Thymus (tissue), 11 donors: ENCODE data around the gene CDK14. TPM values are rescaled to one million over a fixed set of nuclear protein-coding genes. Genes with fewer than 3 reads are reported as not detected.

ENCODE experiments used
- DNase-seq, 9 donors: peaks; one replicate each; pipeline ENCODE4 v3.0.0-alpha.2; 2013; ENCODE audit warnings: low spot score in 9 of 9, low read depth in 6 of 9, missing footprints in 1 of 9
- H3K27ac ChIP-seq, 2 donors: one replicate each; pipeline ENCODE4 v1.5.1; 2013; ENCODE audit warnings: control low read depth in 1 of 2, low read depth in 1 of 2, low read length in 1 of 2, mild to moderate bottlenecking in 1 of 2, moderate library complexity in 1 of 2
- H3K27me3 ChIP-seq, 2 donors: one replicate each; pipeline ENCODE4 v1.5.1; 2013; ENCODE audit warnings: low read length in 1 of 2; ENCODE audit not compliant: control insufficient read depth in 2 of 2, insufficient read depth in 1 of 2
- H3K36me3 ChIP-seq, 2 donors: one replicate each; pipeline ENCODE4 v1.5.1; 2013; ENCODE audit warnings: low read length in 1 of 2, mild to moderate bottlenecking in 1 of 2, moderate library complexity in 1 of 2; ENCODE audit not compliant: control insufficient read depth in 2 of 2, insufficient read depth in 2 of 2
- H3K4me1 ChIP-seq, 2 donors: one replicate each; pipeline ENCODE4 v1.5.1; 2013; ENCODE audit warnings: low read length in 2 of 2; ENCODE audit not compliant: control insufficient read depth in 2 of 2, insufficient read depth in 2 of 2
- H3K4me3 ChIP-seq, 2 donors: one replicate each; pipeline ENCODE4 v1.5.1; 2013; ENCODE audit warnings: low read length in 2 of 2, control low read depth in 1 of 2, mild to moderate bottlenecking in 1 of 2
- H3K9me3 ChIP-seq, 2 donors: one replicate each; pipeline ENCODE4 v1.5.1; 2013; ENCODE audit warnings: low read length in 1 of 2, mild to moderate bottlenecking in 1 of 2; ENCODE audit not compliant: control insufficient read depth in 2 of 2, insufficient read depth in 1 of 2
- WGBS: extraction: QIAGEN DNeasy Blood & Tissue Kit; methylation state at CpG from one replicate; pipeline ENCODE4 v1.1.7; 2013; 5-methylcytosine and 5-hydroxymethylcytosine counted together
- polyA plus RNA-seq: library from polyadenylated mRNA; stranded (reverse); fragments of 200-250 nt; gene quantifications from one replicate; pipeline ENCODE4 v1.2.3, GENCODE V29; 2013
- total RNA-seq: library from RNA; stranded (reverse); fragments of 120-200 nt; gene quantifications from one replicate; pipeline ENCODE4 v1.2.4, GENCODE V29; 2013
- donor health status: healthy.

CDK14 gene
- total and polyA plus RNA-seq, 2 donors, result 7.6 to 9.0 TPM

DNA sequence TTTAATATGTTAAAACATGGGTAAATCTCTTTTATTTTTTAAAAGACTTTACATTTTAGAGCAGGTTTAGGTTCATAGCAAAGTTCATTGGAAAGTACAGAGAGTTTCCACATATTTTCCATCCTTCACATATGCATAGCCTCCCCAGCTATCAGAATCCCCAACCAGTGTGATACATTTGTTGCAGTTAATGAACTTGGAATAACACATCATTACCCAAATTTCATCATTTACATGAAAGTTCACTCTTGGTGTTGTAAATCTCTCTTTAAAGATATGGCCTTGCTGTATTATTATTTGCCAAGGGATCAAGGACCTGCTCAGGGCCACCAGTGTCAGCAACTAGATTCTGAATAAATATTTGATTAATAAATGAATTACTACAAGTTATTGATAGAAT, 263.4 kb downstream of the CDK14 start:
- H3K9me3 ChIP-seq, result no peaks in the 10 kb centered on the region
- no peak overlapping the region for H3K4me3 ChIP-seq
- H3K36me3 ChIP-seq, result no peaks in the 10 kb centered on the region
- no peak for DNase-seq
- H3K4me1 ChIP-seq, result no peaks in the 10 kb centered on the region
- no peak overlapping the region for H3K27ac ChIP-seq
- no peaks in the 10 kb centered on the region for H3K27me3 ChIP-seq

DNA sequence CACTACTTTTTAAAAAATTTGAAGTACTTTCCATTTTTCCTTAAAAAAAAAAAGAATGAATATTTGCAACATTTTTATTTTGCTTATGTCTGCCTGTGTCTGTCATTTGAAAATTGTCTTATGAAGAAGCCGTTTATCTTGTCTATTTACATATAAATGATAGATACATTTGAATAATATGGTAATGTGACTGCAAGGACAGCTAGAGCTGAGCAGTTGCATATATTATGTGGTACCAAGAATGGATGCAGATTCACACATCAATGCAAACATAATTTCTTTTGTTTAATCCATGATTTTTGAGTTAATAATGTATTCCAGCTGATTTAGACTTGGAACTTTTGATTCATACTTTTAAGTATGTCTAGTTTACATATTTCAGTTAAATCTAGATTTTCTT, 268.0 kb downstream of the CDK14 start:
- no peaks in the 10 kb centered on the region for H3K36me3 ChIP-seq
- no peak overlapping the region for H3K27ac ChIP-seq
- no peaks in the 10 kb centered on the region for H3K9me3 ChIP-seq
- no peak overlapping the region for H3K4me3 ChIP-seq
- H3K27me3 ChIP-seq, result no peaks in the 10 kb centered on the region
- H3K4me1 ChIP-seq, result no peaks in the 10 kb centered on the region
- no peak for DNase-seq
- WGBS, result 94% methylated on average over 1 of the region's 1 CpG

DNA sequence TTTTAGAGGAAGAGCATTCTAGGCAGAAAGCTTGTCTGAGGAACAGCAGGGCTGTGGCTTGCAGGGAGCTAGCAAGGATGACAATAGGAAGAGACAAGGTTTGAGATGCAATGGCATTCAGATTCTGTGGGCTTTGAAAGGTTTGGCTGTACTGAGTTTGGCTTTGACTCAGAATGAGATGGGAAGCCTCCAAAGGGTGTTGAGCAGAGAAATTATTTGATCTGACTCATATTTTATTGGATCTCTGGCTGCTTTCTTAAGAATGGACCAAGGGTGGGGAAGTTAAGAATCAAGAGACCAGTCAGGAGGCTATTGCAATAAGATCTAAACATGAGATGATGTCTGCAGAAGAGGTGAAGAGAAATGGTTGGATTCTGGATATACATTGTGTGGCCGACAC, 273.2 kb downstream of the CDK14 start:
- DNase-seq, result no peak
- 96% methylated on average over 1 of the region's 1 CpG for WGBS

DNA sequence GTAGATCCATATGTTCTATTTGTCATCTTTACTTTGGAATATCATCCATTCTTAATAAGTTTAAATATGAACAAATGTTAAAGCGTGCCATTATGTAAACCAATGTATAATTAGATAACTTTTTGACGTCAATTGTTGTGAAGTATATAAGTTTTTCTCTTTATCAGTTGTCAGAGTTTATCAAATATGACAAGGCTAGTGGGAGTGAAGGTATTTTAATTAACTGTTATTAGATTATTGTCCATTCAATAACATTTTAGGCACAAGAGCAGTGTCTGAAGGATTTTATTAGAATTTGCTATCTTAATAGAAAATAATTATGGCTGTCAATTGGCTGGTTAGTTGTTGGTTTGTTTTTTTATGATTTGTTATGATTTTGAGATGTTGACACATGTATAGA, 280.6 kb downstream of the CDK14 start:
- DNase-seq, result no peak
- WGBS, result 93% methylated on average over 2 of the region's 2 CpGs
- Histone ChIP-seq H3K4me1 (no peaks in the 10 kb centered on the region), H3K27me3 (no peaks in the 10 kb centered on the region), H3K4me3 (no peak overlapping the region), H3K27ac (no peak overlapping the region), H3K36me3 (no peaks in the 10 kb centered on the region), H3K9me3 (peaks cover 0 to 8% of the 10 kb centered on the region in 2 donors)

More for the DNA sequence above, 273.2 kb downstream of the CDK14 start:
- Histone ChIP-seq H3K36me3 (no peaks in the 10 kb centered on the region), H3K4me1 (no peaks in the 10 kb centered on the region), H3K9me3 (no peaks in the 10 kb centered on the region), H3K27ac (no peak overlapping the region), H3K27me3 (no peaks in the 10 kb centered on the region), H3K4me3 (no peak overlapping the region)

DNA sequence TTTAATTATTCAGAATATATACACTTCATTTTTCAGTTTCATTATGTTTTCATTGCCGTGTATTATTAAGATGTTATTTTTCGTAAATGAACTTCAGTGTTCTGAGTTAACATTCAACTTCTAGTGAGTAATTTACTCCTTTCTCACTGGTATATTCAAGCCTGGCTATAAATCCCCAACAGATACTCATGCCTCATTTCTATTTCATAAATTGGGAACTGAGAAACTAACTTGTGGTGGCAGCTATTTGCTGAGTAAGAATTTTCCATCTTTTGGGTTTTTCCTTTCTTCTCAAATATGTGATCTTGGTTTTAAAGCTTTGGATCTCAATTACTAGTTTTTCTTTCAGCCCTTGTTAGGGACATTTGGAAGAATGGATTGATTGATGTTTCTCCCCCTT, 281.1 kb downstream of the CDK14 start:
- Histone ChIP-seq H3K4me1 (no peaks in the 10 kb centered on the region), H3K9me3 (peaks cover 0 to 8% of the 10 kb centered on the region in 2 donors), H3K36me3 (no peaks in the 10 kb centered on the region), H3K4me3 (no peak overlapping the region), H3K27me3 (no peaks in the 10 kb centered on the region), H3K27ac (no peak overlapping the region)
- WGBS, result 46% methylated on average over 2 of the region's 2 CpGs
- DNase-seq, result no peak

DNA sequence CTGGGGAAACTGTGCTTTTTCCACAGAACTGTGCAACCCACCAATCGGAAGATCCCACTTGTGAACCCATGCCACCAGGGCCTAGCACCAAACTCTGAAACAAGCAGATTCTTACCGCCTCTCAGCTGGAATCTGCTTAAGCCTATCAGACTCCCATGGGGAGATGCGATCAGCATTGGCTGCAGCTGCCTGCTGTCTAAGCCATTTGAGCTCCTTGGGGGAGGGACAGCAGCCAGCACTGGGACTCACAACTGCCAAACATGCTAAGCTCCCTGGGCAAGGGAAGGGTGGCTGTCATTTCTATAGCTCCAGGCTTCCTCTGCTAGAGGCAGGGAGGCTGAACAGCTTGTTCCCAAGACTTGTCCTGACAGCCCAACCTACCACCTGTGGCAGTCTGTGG, 283.8 kb downstream of the CDK14 start:
- no peaks in the 10 kb centered on the region for H3K27me3 ChIP-seq
- no peaks in the 10 kb centered on the region for H3K4me1 ChIP-seq
- peaks cover 0 to 8% of the 10 kb centered on the region in 2 donors for H3K9me3 ChIP-seq
- no peak for DNase-seq
- no peak overlapping the region for H3K4me3 ChIP-seq
- 96% methylated on average over 3 of the region's 3 CpGs for WGBS
- no peak overlapping the region for H3K27ac ChIP-seq
- no peaks in the 10 kb centered on the region for H3K36me3 ChIP-seq

DNA sequence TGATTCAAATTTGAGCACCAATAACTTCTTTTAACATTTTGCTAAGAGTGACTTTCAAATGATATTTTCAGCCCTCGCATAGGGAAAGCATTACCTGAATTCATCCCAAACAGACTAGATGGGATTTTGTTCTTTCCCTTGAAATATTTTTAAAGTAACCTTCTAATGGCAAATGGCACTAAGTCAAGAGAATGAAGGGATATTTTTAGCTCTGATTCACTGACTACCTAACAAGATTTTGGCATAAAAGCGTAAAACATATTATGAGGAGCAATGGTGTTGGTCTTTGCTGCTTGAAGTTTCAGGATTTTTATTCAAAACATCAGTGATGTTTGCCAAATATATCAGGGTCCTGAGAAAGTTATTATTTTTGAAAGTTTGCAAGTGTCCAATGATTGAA, 290.3 kb downstream of the CDK14 start:
- Histone ChIP-seq H3K27me3 (no peaks in the 10 kb centered on the region), H3K4me3 (no peak overlapping the region), H3K27ac (no peak overlapping the region), H3K36me3 (no peaks in the 10 kb centered on the region), H3K4me1 (no peaks in the 10 kb centered on the region), H3K9me3 (no peaks in the 10 kb centered on the region)
- 95% methylated on average over 2 of the region's 2 CpGs for WGBS
- no peak for DNase-seq

DNA sequence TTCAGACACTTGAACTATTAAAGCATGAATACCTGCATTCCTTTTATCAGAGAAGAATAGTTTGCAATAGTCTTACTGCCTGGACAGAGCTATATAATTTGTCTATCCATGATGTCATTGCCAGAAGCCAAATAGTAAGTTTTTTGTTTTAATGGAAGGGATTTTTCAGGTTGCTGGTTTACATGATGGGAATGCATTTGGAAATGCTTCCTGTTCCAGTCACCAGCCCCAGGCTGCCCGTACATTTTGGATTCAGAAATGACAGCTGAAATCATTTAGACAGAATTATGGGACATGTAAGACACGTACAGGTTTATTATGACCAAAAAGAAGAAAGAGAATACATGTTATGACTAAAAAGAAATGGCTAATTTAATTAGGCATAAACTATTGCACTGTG, 293.1 kb downstream of the CDK14 start:
- H3K4me3 ChIP-seq, result no peak overlapping the region
- no peaks in the 10 kb centered on the region for H3K27me3 ChIP-seq
- no peak overlapping the region for H3K27ac ChIP-seq
- H3K9me3 ChIP-seq, result no peaks in the 10 kb centered on the region
- 86% methylated on average over 2 of the region's 2 CpGs for WGBS
- no peaks in the 10 kb centered on the region for H3K36me3 ChIP-seq
- no peaks in the 10 kb centered on the region for H3K4me1 ChIP-seq
- DNase-seq, result no peak

DNA sequence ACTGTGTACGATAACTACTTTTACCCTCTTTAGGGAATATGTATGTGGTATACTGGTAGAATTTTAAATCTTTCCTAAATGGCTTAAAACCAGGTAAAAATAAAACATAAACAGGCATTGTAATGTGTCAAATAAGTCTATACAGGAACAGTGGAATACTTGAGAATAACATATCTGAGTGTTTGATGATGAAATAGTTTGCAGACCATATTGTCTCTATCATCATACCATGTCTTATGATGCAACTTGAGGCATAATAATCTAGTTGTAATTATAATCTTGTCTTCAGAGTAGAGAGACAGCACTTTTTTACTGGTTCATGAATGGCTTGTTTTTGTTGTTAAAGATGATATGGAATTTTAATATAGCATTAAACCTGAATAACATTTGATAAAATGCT, 293.5 kb downstream of the CDK14 start:
- Histone ChIP-seq H3K9me3 (no peaks in the 10 kb centered on the region), H3K27ac (no peak overlapping the region), H3K4me1 (no peaks in the 10 kb centered on the region), H3K27me3 (no peaks in the 10 kb centered on the region), H3K36me3 (no peaks in the 10 kb centered on the region), H3K4me3 (no peak overlapping the region)
- 96% methylated on average over 1 of the region's 1 CpG for WGBS
- DNase-seq, result no peak

DNA sequence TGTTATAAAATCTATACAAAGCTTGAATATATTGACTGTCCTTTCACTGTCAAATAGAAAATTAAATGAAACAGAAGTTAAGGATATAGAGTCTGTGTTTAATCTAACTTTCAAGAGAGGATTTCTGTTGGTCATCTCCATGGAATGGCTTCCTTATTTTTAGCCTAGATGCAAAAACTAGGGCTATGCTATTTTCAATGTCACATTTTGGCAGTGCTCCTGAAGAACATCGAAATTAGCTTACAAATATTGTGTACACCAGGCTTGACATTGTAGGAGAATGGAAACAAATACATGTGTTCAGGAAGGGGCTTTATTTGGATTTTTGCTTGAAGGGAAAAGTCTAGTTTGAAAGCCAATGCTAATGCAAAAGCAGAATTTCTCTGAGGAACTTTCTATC, 295.4 kb downstream of the CDK14 start:
- no peaks in the 10 kb centered on the region for H3K9me3 ChIP-seq
- H3K4me1 ChIP-seq, result no peaks in the 10 kb centered on the region
- H3K4me3 ChIP-seq, result no peak overlapping the region
- no peak for DNase-seq
- no peak overlapping the region for H3K27ac ChIP-seq
- 91% methylated on average over 1 of the region's 1 CpG for WGBS
- no peaks in the 10 kb centered on the region for H3K36me3 ChIP-seq
- no peaks in the 10 kb centered on the region for H3K27me3 ChIP-seq
